HG02623 (cell line): ENCODE data around the gene HNRNPA3.

Experiments
- ATAC-seq: cut with Tn5 transposase; IDR thresholded peaks from one replicate; pipeline ENCODE4 v1.9.1; 2021; ENCODE audit warnings: moderate library complexity; ENCODE audit not compliant: unreplicated experiment

Gene HNRNPA3

GRCh38 chr2:177271981-177272666, 59.5 kb downstream of the HNRNPA3 start:
- no peak for ATAC-seq

GRCh38 chr2:177272765-177273164, 60.2 kb downstream of the HNRNPA3 start:
- ATAC-seq = no peak

GRCh38 chr2:177273408-177273807, 60.8 kb downstream of the HNRNPA3 start:
- no peak for ATAC-seq
